ENCODE measurements around the gene PEF1.
"Not testable (repeated sequence)": the region's sequence is repeated elsewhere in the genome, so short reads cannot be mapped to it uniquely, and the experiment has no call there.

Gene PEF1

GRCh38 chr1:31614414-31615005 lies 30.2 kb downstream of the PEF1 start:
- no peak for DNase-seq (ENCODE audit: low read depth in 2 of 2)

GRCh38 chr1:31609514-31610118 lies 35.1 kb downstream of the PEF1 start:
- no peak for DNase-seq (ENCODE audit: low read depth in 2 of 2)

- no peak for DNase-seq (ENCODE audit: low read depth in 2 of 2)
Measured at GRCh38 chr1:31607360-31607759, 37.3 kb downstream of the PEF1 start.

- DNase-seq (ENCODE audit: low read depth in 2 of 2), result peak; percentile 35 to 42
Measured at GRCh38 chr1:31605908-31606427, 38.7 kb downstream of the PEF1 start.

- DNase-seq (ENCODE audit: low read depth in 2 of 2), result no peak
Measured at GRCh38 chr1:31602081-31602480, 42.6 kb downstream of the PEF1 start.

- DNase-seq (ENCODE audit: low read depth in 2 of 2), result no peak
Measured at GRCh38 chr1:31600641-31601040, 44.0 kb downstream of the PEF1 start.

- DNase-seq (ENCODE audit: low read depth in 2 of 2), result no peak
Measured at GRCh38 chr1:31598980-31599379, 45.7 kb downstream of the PEF1 start.

GRCh38 chr1:31596737-31597097 lies 48.0 kb downstream of the PEF1 start:
- no peak for DNase-seq (ENCODE audit: low read depth in 2 of 2)

GRCh38 chr1:31595836-31596736 lies 48.6 kb downstream of the PEF1 start:
- no peak for DNase-seq (ENCODE audit: low read depth in 2 of 2)

GRCh38 chr1:31593770-31594632 lies 50.7 kb downstream of the PEF1 start:
- DNase-seq (ENCODE audit: low read depth in 2 of 2), result peak; percentile 47 to 53

GRCh38 chr1:31593136-31593665 lies 51.5 kb downstream of the PEF1 start:
- no peak for DNase-seq (ENCODE audit: low read depth in 2 of 2)

- no peak for DNase-seq (ENCODE audit: low read depth in 2 of 2)
Measured at GRCh38 chr1:31592132-31592531, 52.5 kb downstream of the PEF1 start.

GRCh38 chr1:31591425-31592093 lies 53.1 kb downstream of the PEF1 start:
- no peak for DNase-seq (ENCODE audit: low read depth in 2 of 2)

GRCh38 chr1:31588751-31589515 lies 55.7 kb downstream of the PEF1 start:
- no peak for DNase-seq (ENCODE audit: low read depth in 2 of 2)

- peak; percentile 31 to 44 for DNase-seq (ENCODE audit: low read depth in 2 of 2)
Measured at GRCh38 chr1:31587720-31588423, 56.8 kb downstream of the PEF1 start.

GRCh38 chr1:31587328-31587699 lies 57.4 kb downstream of the PEF1 start:
- not testable (repeated sequence) for DNase-seq (ENCODE audit: low read depth in 2 of 2)

- no peak for DNase-seq (ENCODE audit: low read depth in 2 of 2)
Measured at GRCh38 chr1:31586376-31587327, 58.0 kb downstream of the PEF1 start.

- no peak for DNase-seq (ENCODE audit: low read depth in 2 of 2)
Measured at GRCh38 chr1:31585736-31586365, 58.8 kb downstream of the PEF1 start.

Measured in stimulated activated CD8-positive, alpha-beta memory T cell treated with anti-CD3 and anti-CD28 coated beads, Interleukin-15, amount 100 ng/mL, for 48 hours (primary cell).